C4-2B (cell line): ENCODE data around the gene HMG20A.

Experiments used
- H3K27ac ChIP-seq: fragments of 450-650 bp; 2 replicates; pipeline ENCODE4 v1.5.1; 2017
- CTCF ChIP-seq: fragments of 450-650 bp; conservative IDR thresholded peaks from 2 replicates; pipeline ENCODE4 v1.5.1; 2017; ENCODE audit warnings: mild to moderate bottlenecking
- ZFX ChIP-seq: fragments of 450-650 bp; IDR thresholded peaks from 2 replicates; pipeline ENCODE4 v1.6.1; 2017

Gene HMG20A

GRCh38 chr15:77425104-77425503 is 4.4 kb downstream of the HMG20A start:
- no peak for TF ChIP-seq CTCF
- no peak for TF ChIP-seq ZFX
- no peak overlapping the region for H3K27ac ChIP-seq

GRCh38 chr15:77426377-77426776 is 5.7 kb downstream of the HMG20A start:
- no peak overlapping the region for H3K27ac ChIP-seq
- TF ChIP-seq ZFX, result no peak
- TF ChIP-seq CTCF, result no peak

- TF ChIP-seq CTCF (no peak), ZFX (no peak)
- no peak overlapping the region for H3K27ac ChIP-seq
These were observed 6.2 kb downstream of the HMG20A start for GRCh38 chr15:77426871-77427270.

GRCh38 chr15:77430213-77430612 is 9.5 kb downstream of the HMG20A start:
- no peak for TF ChIP-seq CTCF
- TF ChIP-seq ZFX, result no peak

GRCh38 chr15:77430652-77431051 is 10.0 kb downstream of the HMG20A start:
- no peak overlapping the region for H3K27ac ChIP-seq
- TF ChIP-seq CTCF, result no peak
- TF ChIP-seq ZFX, result no peak

More at GRCh38 chr15:77430213-77430612, 9.5 kb downstream of the HMG20A start:
- no peak overlapping the region for H3K27ac ChIP-seq

GRCh38 chr15:77436822-77437221 is 16.1 kb downstream of the HMG20A start:
- TF ChIP-seq ZFX (no peak), CTCF (no peak)
- no peak overlapping the region for H3K27ac ChIP-seq

GRCh38 chr15:77437264-77437663 is 16.6 kb downstream of the HMG20A start:
- no peak for TF ChIP-seq CTCF
- no peak for TF ChIP-seq ZFX
- no peak overlapping the region for H3K27ac ChIP-seq
